Spleen (tissue), 7 donors: ENCODE results near the gene MUC3A.

Experiments
- POLR2A ChIP-seq, 3 donors: fragments of 450-650 bp; IDR thresholded peaks; one replicate each; pipeline ENCODE4 v1.5.1; 2017; ENCODE audit warnings: antibody characterized with exemption in 3 of 3, mild to moderate bottlenecking in 1 of 3
- POLR2AphosphoS5 ChIP-seq, 3 donors: sonication (generic); formaldehyde crosslinking; IDR thresholded peaks; one replicate each; pipeline ENCODE4 v1.5.1; 2017; ENCODE audit warnings: antibody characterized with exemption in 3 of 3
- TF ChIP-seq, protein P1 (sequence below), 11 experiments: fragments of 200-600 bp in 7 of 11; fragments of 450-650 bp in 4 of 11; sonication (generic) in 4 of 11; IDR thresholded peaks in 8 of 11; conservative IDR thresholded peaks in 3 of 11; 1 replicate in 7 of 11; 2 replicates in 4 of 11; pipeline versions ENCODE4 v1.4.0 to v1.8.0; 2016 to 2021; ENCODE audit warnings: antibody characterized with exemption in 11 of 11, inconsistent platforms in 4 of 11, mild to moderate bottlenecking in 1 of 11
- donor health status: DM: no; HTN: no; CAD: no; lungs with moderate emphysema.
- donor health status: DM: no; HTN: no; CAD: no.
- donor health status: DM: no; HTN: no; CAD: no.

DNA sequence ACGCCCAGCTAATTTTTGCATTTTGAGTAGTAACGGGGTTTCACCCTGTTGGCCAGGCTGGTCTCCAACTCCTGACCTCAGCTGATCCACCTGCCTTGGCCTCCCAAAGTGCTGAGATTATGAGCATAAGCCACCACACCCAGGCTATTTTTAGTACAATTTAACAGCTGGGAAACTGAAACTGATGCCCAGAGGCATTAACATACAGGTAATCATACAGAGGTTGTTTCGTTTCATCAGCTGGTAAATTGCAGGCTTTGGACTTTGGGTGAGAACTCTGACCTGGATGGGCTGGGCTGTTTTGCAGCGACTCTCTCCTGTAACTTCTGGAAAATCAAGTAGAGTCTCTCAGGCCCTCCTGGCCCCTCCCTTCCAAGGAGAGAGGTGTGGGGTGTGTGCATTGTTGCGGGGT, 47.4 kb upstream of the MUC3A start:
- TF ChIP-seq, protein P1, sequence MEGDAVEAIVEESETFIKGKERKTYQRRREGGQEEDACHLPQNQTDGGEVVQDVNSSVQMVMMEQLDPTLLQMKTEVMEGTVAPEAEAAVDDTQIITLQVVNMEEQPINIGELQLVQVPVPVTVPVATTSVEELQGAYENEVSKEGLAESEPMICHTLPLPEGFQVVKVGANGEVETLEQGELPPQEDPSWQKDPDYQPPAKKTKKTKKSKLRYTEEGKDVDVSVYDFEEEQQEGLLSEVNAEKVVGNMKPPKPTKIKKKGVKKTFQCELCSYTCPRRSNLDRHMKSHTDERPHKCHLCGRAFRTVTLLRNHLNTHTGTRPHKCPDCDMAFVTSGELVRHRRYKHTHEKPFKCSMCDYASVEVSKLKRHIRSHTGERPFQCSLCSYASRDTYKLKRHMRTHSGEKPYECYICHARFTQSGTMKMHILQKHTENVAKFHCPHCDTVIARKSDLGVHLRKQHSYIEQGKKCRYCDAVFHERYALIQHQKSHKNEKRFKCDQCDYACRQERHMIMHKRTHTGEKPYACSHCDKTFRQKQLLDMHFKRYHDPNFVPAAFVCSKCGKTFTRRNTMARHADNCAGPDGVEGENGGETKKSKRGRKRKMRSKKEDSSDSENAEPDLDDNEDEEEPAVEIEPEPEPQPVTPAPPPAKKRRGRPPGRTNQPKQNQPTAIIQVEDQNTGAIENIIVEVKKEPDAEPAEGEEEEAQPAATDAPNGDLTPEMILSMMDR (IDR thresholded peaks at IDR 0.05 in 8 of 11, conservative IDR thresholded peaks at IDR 0.05 in 3 of 11): no peak
- TF ChIP-seq POLR2A (IDR thresholded peaks at IDR 0.05): no peak
- no peak for TF ChIP-seq POLR2AphosphoS5 (IDR thresholded peaks at IDR 0.05)
